RCC 7860 (cell line): ENCODE measurements around the gene SLC28A3.

Experiments used
- DNase-seq: peaks from one replicate; pipeline ENCODE4 v3.0.0-alpha.2; 2015; ENCODE audit warnings: low spot score
- FAIRE-seq: peaks from 2 replicates; lab custom pipeline; 2012; peaks lifted over from hg19 to GRCh38; lab: Jason Lieb, UNC

SLC28A3 gene

GRCh38 chr9:84301851-84302250 lies 38.7 kb downstream of the SLC28A3 start:
- peak; percentile 15 for DNase-seq
- peak; percentile 59 for FAIRE-seq

- DNase-seq (no peak), FAIRE-seq (no peak)
Measured at GRCh38 chr9:84300271-84300670, 40.3 kb downstream of the SLC28A3 start.

GRCh38 chr9:84297162-84297821 lies 43.3 kb downstream of the SLC28A3 start:
- DNase-seq: peak; percentile 57
- peak; percentile 2 for FAIRE-seq

GRCh38 chr9:84296146-84296843 lies 44.3 kb downstream of the SLC28A3 start:
- peak; percentile 54 for FAIRE-seq
- peak; percentile 62 for DNase-seq

GRCh38 chr9:84294241-84294950 lies 46.2 kb downstream of the SLC28A3 start:
- no peak for FAIRE-seq
- no peak for DNase-seq

GRCh38 chr9:84293001-84293798 lies 47.4 kb downstream of the SLC28A3 start:
- DNase-seq: no peak
- FAIRE-seq: no peak

GRCh38 chr9:84285381-84285780 lies 55.2 kb downstream of the SLC28A3 start:
- FAIRE-seq: no peak
- DNase-seq: no peak

GRCh38 chr9:84283946-84284345 lies 56.6 kb downstream of the SLC28A3 start:
- FAIRE-seq (no peak), DNase-seq (no peak)

GRCh38 chr9:84278130-84278529 lies 62.4 kb downstream of the SLC28A3 start:
- peak; percentile 51 for DNase-seq
- peak; percentile 26 for FAIRE-seq

GRCh38 chr9:84277646-84278045 lies 62.9 kb downstream of the SLC28A3 start:
- peak; percentile 26 for DNase-seq
- no peak for FAIRE-seq

GRCh38 chr9:84276741-84277140 lies 63.8 kb downstream of the SLC28A3 start:
- no peak for FAIRE-seq
- DNase-seq: no peak

- DNase-seq (no peak), FAIRE-seq (no peak)
Measured at GRCh38 chr9:84271921-84272556, 68.5 kb downstream of the SLC28A3 start.

- FAIRE-seq (no peak), DNase-seq (no peak)
Measured at GRCh38 chr9:84271531-84271900, 69.0 kb downstream of the SLC28A3 start.

- DNase-seq (no peak), FAIRE-seq (no peak)
Measured at GRCh38 chr9:84270847-84271530, 69.6 kb downstream of the SLC28A3 start.

GRCh38 chr9:84266087-84266561 lies 74.4 kb downstream of the SLC28A3 start:
- FAIRE-seq: no peak
- DNase-seq: peak; percentile 9

GRCh38 chr9:84264307-84265029 lies 76.1 kb downstream of the SLC28A3 start:
- no peak for FAIRE-seq
- DNase-seq: no peak

- FAIRE-seq (peak; percentile 4), DNase-seq (peak; percentile 56)
Measured at GRCh38 chr9:84261070-84261746, 79.3 kb downstream of the SLC28A3 start.

GRCh38 chr9:84258371-84258770 lies 82.2 kb downstream of the SLC28A3 start:
- FAIRE-seq (no peak), DNase-seq (no peak)

- DNase-seq (no peak), FAIRE-seq (no peak)
Measured at GRCh38 chr9:84255696-84256095, 84.9 kb downstream of the SLC28A3 start.
